Prostate gland (tissue), 2 donors: Measurements from ENCODE around the gene C16orf74. TPM values are rescaled to one million over a fixed set of nuclear protein-coding genes. Genes with fewer than 3 reads are reported as not detected.

Experiments
- DNase-seq: peaks from one replicate; pipeline ENCODE4 v3.0.0-alpha.2; 2019; ENCODE audit warnings: low spot score
- H3K27ac ChIP-seq, 2 donors: fragments of 200-600 bp; sonication (generic); 2 replicates each; pipeline ENCODE4 v1.5.1; 2017 to 2019
- H3K27me3 ChIP-seq: fragments of 200-600 bp; sonication (generic); replicated peaks from 2 replicates; pipeline ENCODE4 v1.5.1; 2019; ENCODE audit not compliant: insufficient read depth
- H3K36me3 ChIP-seq, 2 donors: fragments of 200-600 bp; sonication (generic); 1 replicate in 1 of 2; 2 replicates in 1 of 2; pipeline versions ENCODE4 v1.5.1 to v1.8.1; 2017 to 2019
- H3K4me1 ChIP-seq: fragments of 200-600 bp; sonication (generic); replicated peaks from 2 replicates; pipeline ENCODE4 v1.5.1; 2019
- H3K4me3 ChIP-seq, 2 donors: fragments of 200-600 bp; sonication (generic); 2 replicates each; pipeline ENCODE4 v1.5.1; 2017 to 2019
- H3K9me3 ChIP-seq: fragments of 200-600 bp; sonication (generic); 2 replicates; pipeline ENCODE4 v1.5.1; 2017
- CTCF ChIP-seq, 4 experiments: fragments of 200-600 bp in 2 of 4; fragments of 450-650 bp in 2 of 4; sonication (generic) in 2 of 4; IDR thresholded peaks; 1 replicate in 3 of 4; 2 replicates in 1 of 4; pipeline ENCODE4 v1.5.1; 2016 to 2019; ENCODE audit warnings: antibody characterized with exemption in 4 of 4, mild to moderate bottlenecking in 2 of 4, moderate library complexity in 2 of 4
- POLR2A ChIP-seq: fragments of 450-650 bp; IDR thresholded peaks from one replicate; pipeline ENCODE4 v1.6.1; 2016; ENCODE audit warnings: antibody characterized with exemption, mild to moderate bottlenecking
- POLR2AphosphoS5 ChIP-seq: sonication (generic); formaldehyde crosslinking; IDR thresholded peaks from one replicate; pipeline ENCODE4 v1.6.1; 2017; ENCODE audit warnings: antibody characterized with exemption
- WGBS: methylation state at CpG from one replicate; pipeline ENCODE4 v1.1.5; 2018; 5-methylcytosine and 5-hydroxymethylcytosine counted together
- intact Hi-C: fragments of 100-400 bp; cut with DNase I; formaldehyde crosslinking; loops from one replicate; pipeline ENCODE4 v1.14.2; 2022
- total RNA-seq, 2 donors: library from RNA; depleted of rRNA; stranded (reverse); fragments of >200 nt; gene quantifications; one replicate each; pipeline ENCODE4 v1.1.0, GENCODE V29; 2016

C16orf74 gene
- total RNA-seq, 2 donors from 2014 or later, result 17.4 to 19.3 TPM

GRCh38 chr16:85667261-85667660 is 83.6 kb downstream of the C16orf74 start:
- WGBS, result 92% methylated on average over 9 of the region's 9 CpGs
- H3K27ac ChIP-seq, result no peak overlapping the region
- no peak for TF ChIP-seq POLR2A
- TF ChIP-seq CTCF (IDR thresholded peaks at IDR 0.05), result no peak
- no peak for TF ChIP-seq POLR2AphosphoS5
- H3K4me1 ChIP-seq, result no peaks in the 10 kb centered on the region
- H3K4me3 ChIP-seq, result no peak overlapping the region
- H3K9me3 ChIP-seq, result no peaks in the 10 kb centered on the region
- H3K27me3 ChIP-seq, result no peaks in the 10 kb centered on the region
- no peak for DNase-seq
- H3K36me3 ChIP-seq, result peaks cover 3 to 40% of the 10 kb centered on the region in 2 donors
- intact Hi-C loops, result no loop called here

- no peaks in the 10 kb centered on the region for H3K9me3 ChIP-seq
- no peak for DNase-seq
- H3K4me1 ChIP-seq, result no peaks in the 10 kb centered on the region
- TF ChIP-seq CTCF (IDR thresholded peaks at IDR 0.05) (no peak), POLR2A (no peak), POLR2AphosphoS5 (no peak)
- no peak overlapping the region for H3K4me3 ChIP-seq
- intact Hi-C loops, result no loop called here
- H3K27ac ChIP-seq, result no peak overlapping the region
- WGBS, result 43% methylated on average over 13 of the region's 13 CpGs
- H3K36me3 ChIP-seq, result peaks cover 3 to 32% of the 10 kb centered on the region in 2 donors
- H3K27me3 ChIP-seq, result no peaks in the 10 kb centered on the region
Measured at GRCh38 chr16:85665929-85666328, 85.0 kb downstream of the C16orf74 start.

- TF ChIP-seq CTCF (IDR thresholded peaks at IDR 0.05) (no peak), POLR2A (no peak)
- Histone ChIP-seq H3K36me3 (peaks cover 3 to 32% of the 10 kb centered on the region in 2 donors), H3K4me1 (no peaks in the 10 kb centered on the region), H3K27ac (no peak overlapping the region), H3K9me3 (no peaks in the 10 kb centered on the region), H3K4me3 (no peak overlapping the region), H3K27me3 (no peaks in the 10 kb centered on the region)
- 91% methylated on average over 12 of the region's 12 CpGs for WGBS
- no peak for DNase-seq
- intact Hi-C loops, result no loop called here
Measured at GRCh38 chr16:85665373-85665740, 85.5 kb downstream of the C16orf74 start.

- intact Hi-C loops, result no loop called here
- no peak for DNase-seq
- Histone ChIP-seq H3K27me3 (no peaks in the 10 kb centered on the region), H3K4me1 (peaks cover 4% of the 10 kb centered on the region), H3K4me3 (no peak overlapping the region), H3K36me3 (peaks cover 3 to 32% of the 10 kb centered on the region in 2 donors), H3K9me3 (no peaks in the 10 kb centered on the region), H3K27ac (no peak overlapping the region)
- 84% methylated on average over 27 of the region's 27 CpGs for WGBS
- TF ChIP-seq CTCF (IDR thresholded peaks at IDR 0.05) (no peak), POLR2AphosphoS5 (no peak), POLR2A (no peak)
Measured at GRCh38 chr16:85664580-85665372, 86.1 kb downstream of the C16orf74 start.

- DNase-seq, result no peak
- peaks cover 3 to 32% of the 10 kb centered on the region in 2 donors for H3K36me3 ChIP-seq
- H3K9me3 ChIP-seq, result no peaks in the 10 kb centered on the region
- no peaks in the 10 kb centered on the region for H3K27me3 ChIP-seq
- H3K4me1 ChIP-seq, result peaks cover 11% of the 10 kb centered on the region
- no peak overlapping the region for H3K4me3 ChIP-seq
- intact Hi-C loops, result no loop called here
- TF ChIP-seq CTCF (IDR thresholded peaks at IDR 0.05), result no peak
- peak; percentile 9 for TF ChIP-seq POLR2AphosphoS5
- TF ChIP-seq POLR2A, result no peak
- WGBS, result 44% methylated on average over 12 of the region's 12 CpGs
- no peak overlapping the region for H3K27ac ChIP-seq
Measured at GRCh38 chr16:85663891-85664321, 87.0 kb downstream of the C16orf74 start.
